ENCODE results near the gene BCL2L13.

The BCL2L13 gene

DNA sequence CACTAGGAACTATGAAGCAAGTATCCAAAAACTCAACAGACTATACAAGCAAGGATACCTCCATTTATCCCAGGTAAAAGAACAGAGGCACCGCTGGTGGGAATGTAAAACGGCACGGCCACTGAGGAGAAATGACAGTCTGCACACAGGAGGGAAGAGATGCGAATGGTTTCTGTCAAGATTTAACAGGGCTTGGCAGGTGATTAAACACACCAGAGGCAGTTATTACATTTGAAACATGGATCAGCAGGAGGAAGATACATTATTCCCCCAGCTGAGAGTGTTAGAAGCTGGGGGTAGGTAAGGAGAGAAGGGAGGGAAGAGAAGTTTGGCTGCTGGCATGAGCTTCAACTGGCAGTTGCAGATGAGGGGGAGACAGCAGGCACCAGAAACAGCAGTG lies 40.2 kb upstream of the BCL2L13 start:
- no peak for DNase-seq (ENCODE audit: low spot score)
- TF ChIP-seq, protein P1, sequence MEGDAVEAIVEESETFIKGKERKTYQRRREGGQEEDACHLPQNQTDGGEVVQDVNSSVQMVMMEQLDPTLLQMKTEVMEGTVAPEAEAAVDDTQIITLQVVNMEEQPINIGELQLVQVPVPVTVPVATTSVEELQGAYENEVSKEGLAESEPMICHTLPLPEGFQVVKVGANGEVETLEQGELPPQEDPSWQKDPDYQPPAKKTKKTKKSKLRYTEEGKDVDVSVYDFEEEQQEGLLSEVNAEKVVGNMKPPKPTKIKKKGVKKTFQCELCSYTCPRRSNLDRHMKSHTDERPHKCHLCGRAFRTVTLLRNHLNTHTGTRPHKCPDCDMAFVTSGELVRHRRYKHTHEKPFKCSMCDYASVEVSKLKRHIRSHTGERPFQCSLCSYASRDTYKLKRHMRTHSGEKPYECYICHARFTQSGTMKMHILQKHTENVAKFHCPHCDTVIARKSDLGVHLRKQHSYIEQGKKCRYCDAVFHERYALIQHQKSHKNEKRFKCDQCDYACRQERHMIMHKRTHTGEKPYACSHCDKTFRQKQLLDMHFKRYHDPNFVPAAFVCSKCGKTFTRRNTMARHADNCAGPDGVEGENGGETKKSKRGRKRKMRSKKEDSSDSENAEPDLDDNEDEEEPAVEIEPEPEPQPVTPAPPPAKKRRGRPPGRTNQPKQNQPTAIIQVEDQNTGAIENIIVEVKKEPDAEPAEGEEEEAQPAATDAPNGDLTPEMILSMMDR (IDR thresholded peaks at IDR 0.05; ENCODE audit: extremely low read depth, insufficient read depth, missing control alignments) = no peak
- in situ Hi-C loops (cut with MboI; ENCODE audit: low pct_unique_long_range_greater_than_20kb, low sequenced_read_pairs, unreplicated experiment) = no loop called here

DNA sequence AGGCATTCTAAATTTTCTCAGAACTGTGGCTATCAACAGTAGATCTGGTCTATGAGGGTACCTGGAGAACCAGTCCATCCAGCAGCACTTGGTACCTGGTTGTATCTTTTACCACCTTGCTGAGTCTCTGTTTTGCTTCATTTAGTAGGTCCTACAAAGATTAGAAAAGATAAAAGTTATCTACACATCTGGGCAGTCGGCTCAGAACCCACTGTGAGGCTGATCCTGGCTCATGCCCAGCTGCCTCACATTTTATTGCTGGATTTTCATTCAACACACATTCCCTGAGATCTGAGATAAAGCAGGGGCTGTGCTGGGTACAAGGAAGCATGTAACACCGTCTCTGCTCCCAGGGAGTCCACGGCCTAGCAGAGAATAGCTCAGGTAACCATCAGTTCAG lies 37.5 kb upstream of the BCL2L13 start:
- DNase-seq (ENCODE audit: low spot score) = no peak
- in situ Hi-C loops (cut with MboI; ENCODE audit: low pct_unique_long_range_greater_than_20kb, low sequenced_read_pairs, unreplicated experiment) = no loop called here
- TF ChIP-seq, protein P1 (IDR thresholded peaks at IDR 0.05; ENCODE audit: extremely low read depth, insufficient read depth, missing control alignments) = no peak

DNA sequence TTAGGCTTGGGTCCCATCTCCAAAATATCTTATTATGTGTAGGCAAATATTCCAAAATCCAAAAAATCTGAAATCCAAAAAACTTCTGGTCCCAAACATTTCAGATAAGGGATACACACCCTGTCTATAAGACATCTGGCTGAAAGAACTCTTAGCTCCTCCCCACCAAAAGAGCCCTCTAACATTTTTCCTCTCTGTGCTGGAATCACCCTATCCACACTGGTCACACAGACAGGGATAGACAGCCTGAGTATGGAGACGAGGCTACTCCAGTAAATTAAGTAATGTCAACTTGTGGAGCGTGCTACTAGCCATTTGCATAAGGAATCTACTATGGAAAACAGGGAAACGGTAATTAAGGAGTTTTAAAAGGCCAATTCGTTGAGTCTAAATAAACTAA lies 34.9 kb upstream of the BCL2L13 start:
- in situ Hi-C loops (cut with MboI; ENCODE audit: low pct_unique_long_range_greater_than_20kb, low sequenced_read_pairs, unreplicated experiment) = no loop called here
- no peak for DNase-seq (ENCODE audit: low spot score)
- TF ChIP-seq, protein P1 (IDR thresholded peaks at IDR 0.05; ENCODE audit: extremely low read depth, insufficient read depth, missing control alignments) = no peak

DNA sequence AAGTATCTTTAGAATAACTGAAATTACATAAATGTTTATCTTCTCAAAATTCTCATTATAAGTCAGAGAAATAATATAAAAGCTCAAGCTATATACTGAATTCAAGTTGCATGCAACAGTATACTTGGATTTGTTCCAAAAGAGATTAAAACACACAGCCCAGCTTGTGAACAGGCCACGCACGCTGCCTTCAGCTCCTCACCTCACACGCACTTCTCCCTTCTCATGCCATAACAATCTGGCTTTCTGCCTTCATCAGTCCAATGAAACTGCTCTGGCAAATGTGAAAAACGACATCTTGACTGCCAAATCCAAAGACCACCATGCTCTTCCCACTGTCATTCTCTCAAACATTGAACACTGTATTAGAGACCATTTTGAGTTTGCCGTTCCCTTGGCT lies 32.1 kb upstream of the BCL2L13 start:
- in situ Hi-C loops (cut with MboI; ENCODE audit: low pct_unique_long_range_greater_than_20kb, low sequenced_read_pairs, unreplicated experiment) = no loop called here
- DNase-seq (ENCODE audit: low spot score) = no peak
- TF ChIP-seq, protein P1 (IDR thresholded peaks at IDR 0.05; ENCODE audit: extremely low read depth, insufficient read depth, missing control alignments) = no peak

DNA sequence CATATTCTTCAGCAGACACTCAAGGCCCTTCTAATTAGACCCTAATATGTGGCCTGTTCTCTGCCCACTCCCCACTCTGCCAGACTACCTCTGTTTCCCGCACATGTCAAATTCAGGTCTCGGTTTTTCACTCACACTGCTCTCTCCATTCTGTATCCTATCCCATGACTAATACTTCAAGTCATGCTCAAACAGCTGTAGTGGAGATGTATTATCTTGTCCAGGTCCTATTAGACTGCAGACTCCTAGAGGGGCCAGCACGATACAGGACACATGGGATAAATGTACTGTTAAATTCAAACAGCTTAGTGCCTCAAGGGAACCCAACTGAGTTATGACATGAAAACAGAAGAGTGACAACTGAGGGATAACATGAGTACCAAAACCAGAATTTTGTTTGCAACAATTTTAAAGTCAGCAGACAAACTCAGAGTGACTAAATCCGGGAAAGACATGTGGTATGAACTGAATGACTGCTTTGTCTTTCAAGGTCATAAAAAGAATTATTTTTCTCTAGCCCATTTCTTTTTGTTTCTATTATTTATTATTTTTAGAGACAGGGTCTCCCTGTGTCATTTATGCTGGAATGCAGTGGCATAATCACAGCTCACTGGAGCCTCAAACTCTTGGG lies 30.6 kb upstream of the BCL2L13 start:
- no peak for DNase-seq (ENCODE audit: low spot score)
- TF ChIP-seq, protein P1 (IDR thresholded peaks at IDR 0.05; ENCODE audit: extremely low read depth, insufficient read depth, missing control alignments) = no peak
- in situ Hi-C loops (cut with MboI; ENCODE audit: low pct_unique_long_range_greater_than_20kb, low sequenced_read_pairs, unreplicated experiment) = no loop called here

DNA sequence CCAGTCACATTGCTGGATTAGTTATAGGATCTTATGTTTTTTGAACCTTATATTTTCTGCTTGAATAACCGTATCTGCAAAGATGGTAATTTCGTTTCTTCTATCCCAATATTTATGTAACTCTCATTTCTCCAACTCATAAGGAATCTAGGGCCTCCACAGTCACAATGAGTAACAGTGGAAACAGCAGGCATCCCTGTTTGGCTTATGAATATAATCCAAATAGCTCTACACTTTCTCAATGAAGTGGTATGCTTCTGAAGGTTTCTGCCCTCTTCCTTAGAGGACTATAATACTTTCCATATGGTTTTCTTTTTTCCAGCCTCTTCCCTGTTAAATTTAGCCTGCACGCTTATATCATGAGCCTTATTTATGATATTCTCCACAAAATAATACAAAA lies 26.5 kb upstream of the BCL2L13 start:
- TF ChIP-seq, protein P1 (IDR thresholded peaks at IDR 0.05; ENCODE audit: extremely low read depth, insufficient read depth, missing control alignments) = no peak
- in situ Hi-C loops (cut with MboI; ENCODE audit: low pct_unique_long_range_greater_than_20kb, low sequenced_read_pairs, unreplicated experiment) = no loop called here
- DNase-seq (ENCODE audit: low spot score) = no peak

Measured in GM13977 (cell line).